Karpas-422 (cell line): ENCODE results near the gene GATA3. TPM values are rescaled to one million over a fixed set of nuclear protein-coding genes. Genes with fewer than 3 reads are reported as not detected.
"Not testable (repeated sequence)": the region's sequence is repeated elsewhere in the genome, so short reads cannot be mapped to it uniquely, and the experiment has no call there.

Experiments
- DNase-seq: peaks from one replicate; pipeline ENCODE4 v3.0.0-alpha.2; 2015
- H2AFZ ChIP-seq: fragments of 200-600 bp; sonication (generic); 2 replicates; pipeline ENCODE4 v1.6.1; 2014; ENCODE audit warnings: antibody characterized with exemption, low read length, mixed read lengths
- H3K27ac ChIP-seq: fragments of 200-600 bp; sonication (generic); 2 replicates; pipeline ENCODE4 v1.5.1; 2014; ENCODE audit warnings: mild to moderate bottlenecking, low read length, moderate library complexity
- H3K27me3 ChIP-seq: fragments of 200-600 bp; sonication (generic); 2 replicates; pipeline ENCODE4 v1.6.1; 2014; ENCODE audit warnings: low read length, mixed read lengths
- H3K36me3 ChIP-seq: fragments of 200-600 bp; sonication (generic); 2 replicates; pipeline ENCODE4 v1.6.1; 2014; ENCODE audit warnings: low read length, mixed read lengths; ENCODE audit not compliant: insufficient read depth
- H3K4me1 ChIP-seq: fragments of 200-600 bp; sonication (generic); 2 replicates; pipeline ENCODE4 v1.6.1; 2014; ENCODE audit warnings: mild to moderate bottlenecking, low read length, mixed read lengths
- H3K4me2 ChIP-seq: fragments of 200-600 bp; sonication (generic); 2 replicates; pipeline ENCODE4 v1.6.1; 2014; ENCODE audit warnings: low read length, low read depth, mild to moderate bottlenecking; ENCODE audit not compliant: poor library complexity, severe bottlenecking
- H3K4me3 ChIP-seq: fragments of 200-600 bp; sonication (generic); 2 replicates; pipeline ENCODE4 v1.5.1; 2014; ENCODE audit warnings: mild to moderate bottlenecking, antibody characterized with exemption, low read length, mixed read lengths
- H3K79me2 ChIP-seq: fragments of 200-600 bp; sonication (generic); 2 replicates; pipeline ENCODE4 v1.6.1; 2014; ENCODE audit warnings: mild to moderate bottlenecking, low read length, mixed read lengths
- H3K9ac ChIP-seq: fragments of 200-600 bp; sonication (generic); 2 replicates; pipeline ENCODE4 v1.6.0; 2014; ENCODE audit warnings: low read length
- H3K9me2 ChIP-seq: fragments of 200-600 bp; sonication (generic), shearing (Covaris generic); replicated peaks from 2 replicates; pipeline ENCODE4 v1.6.0; 2014; ENCODE audit warnings: mild to moderate bottlenecking, low read length, moderate library complexity; ENCODE audit not compliant: insufficient read depth
- H3K9me3 ChIP-seq: fragments of 300-700, 200-600 bp; sonication (generic); 2 replicates; pipeline ENCODE4 v1.6.1; 2014; ENCODE audit warnings: low read length, mixed read lengths
- H4K20me1 ChIP-seq: fragments of 200-600 bp; sonication (generic); 2 replicates; pipeline ENCODE4 v1.6.1; 2014; ENCODE audit warnings: mild to moderate bottlenecking, antibody characterized with exemption, low read length, low read depth; ENCODE audit not compliant: insufficient read depth
- total RNA-seq: library from RNA; depleted of rRNA; stranded (reverse); fragments of >200 nt; shearing (Covaris generic); gene quantifications from 2 replicates; pipeline ENCODE4 v1.2.3, GENCODE V29; 2014; ENCODE audit warnings: low replicate concordance

GATA3 gene
- total RNA-seq, 1 experiment from 2014 or later = not detected

DNA sequence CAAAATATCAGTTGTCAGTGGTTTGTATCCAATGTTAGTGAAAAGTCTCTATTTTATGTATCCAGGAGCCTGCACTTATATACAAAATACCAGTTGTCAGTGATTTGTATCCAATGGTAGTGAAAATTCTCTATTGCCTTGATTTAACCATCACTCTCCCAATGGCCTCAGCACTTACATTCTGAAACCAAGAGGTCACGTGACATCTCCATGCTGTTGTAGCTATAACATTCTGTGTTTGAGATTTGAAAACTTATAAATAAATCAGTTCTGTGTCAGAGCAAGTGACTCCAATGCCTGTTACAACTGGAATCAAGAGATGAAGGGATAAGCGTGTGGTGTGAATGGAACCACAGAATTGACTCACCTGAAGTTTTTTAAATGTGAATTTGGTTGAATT is 30.6 kb upstream of the GATA3 start:
- Histone ChIP-seq H3K79me2 (no peaks in the 10 kb centered on the region), H3K4me1 (no peaks in the 10 kb centered on the region), H3K9ac (no peak overlapping the region), H3K36me3 (no peaks in the 10 kb centered on the region), H2AFZ (no peak overlapping the region), H4K20me1 (no peaks in the 10 kb centered on the region), H3K4me2 (no peak overlapping the region), H3K9me2 (no peaks in the 10 kb centered on the region), H3K27me3 (no peaks in the 10 kb centered on the region), H3K27ac (no peak overlapping the region), H3K9me3 (no peaks in the 10 kb centered on the region), H3K4me3 (no peak overlapping the region)
- DNase-seq = no peak

GRCh38 chr10:8026349-8027259 is 27.9 kb upstream of the GATA3 start:
- DNase-seq = no peak
- Histone ChIP-seq H3K27me3 (no peaks in the 10 kb centered on the region), H3K36me3 (no peaks in the 10 kb centered on the region), H3K4me2 (no peak overlapping the region), H3K27ac (no peak overlapping the region), H3K9ac (no peak overlapping the region), H3K4me1 (no peaks in the 10 kb centered on the region), H3K9me2 (no peaks in the 10 kb centered on the region), H3K4me3 (no peak overlapping the region), H4K20me1 (no peaks in the 10 kb centered on the region), H2AFZ (no peak overlapping the region), H3K79me2 (no peaks in the 10 kb centered on the region), H3K9me3 (no peaks in the 10 kb centered on the region)

DNA sequence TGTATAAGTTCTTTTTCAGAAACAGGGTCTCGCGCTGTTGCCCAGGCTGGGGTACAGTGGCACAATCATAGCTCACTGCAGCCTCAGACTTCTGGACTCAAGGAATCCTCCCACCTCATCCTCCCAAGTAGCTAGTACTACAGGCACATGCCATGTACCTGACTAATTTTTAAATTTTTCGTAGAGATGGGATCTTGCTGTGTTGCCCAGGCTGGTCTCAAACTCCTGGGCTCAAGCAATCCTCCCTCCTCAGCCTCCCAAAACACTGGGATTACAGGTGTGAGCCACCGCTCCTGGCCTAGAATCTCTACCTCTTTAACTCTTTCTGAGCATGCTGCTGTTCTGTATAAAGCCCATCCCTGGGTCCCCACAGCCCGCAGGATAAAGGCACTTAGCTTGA is 23.3 kb upstream of the GATA3 start:
- H3K9me3 ChIP-seq, H2AFZ ChIP-seq, H3K27ac ChIP-seq, H3K4me2 ChIP-seq, H3K79me2 ChIP-seq, H3K4me1 ChIP-seq, H3K9ac ChIP-seq, H3K27me3 ChIP-seq, H3K9me2 ChIP-seq, DNase-seq, H4K20me1 ChIP-seq, H3K36me3 ChIP-seq, H3K4me3 ChIP-seq: not testable (repeated sequence)

GRCh38 chr10:8032558-8032957 is 21.9 kb upstream of the GATA3 start:
- Histone ChIP-seq H3K9me2 (no peaks in the 10 kb centered on the region), H2AFZ (no peak overlapping the region), H3K4me1 (no peaks in the 10 kb centered on the region), H3K27me3 (no peaks in the 10 kb centered on the region), H3K27ac (no peak overlapping the region), H3K4me2 (no peak overlapping the region), H3K9me3 (no peaks in the 10 kb centered on the region), H3K36me3 (no peaks in the 10 kb centered on the region), H3K4me3 (no peak overlapping the region), H4K20me1 (no peaks in the 10 kb centered on the region), H3K79me2 (no peaks in the 10 kb centered on the region), H3K9ac (no peak overlapping the region)
- DNase-seq = no peak

DNA sequence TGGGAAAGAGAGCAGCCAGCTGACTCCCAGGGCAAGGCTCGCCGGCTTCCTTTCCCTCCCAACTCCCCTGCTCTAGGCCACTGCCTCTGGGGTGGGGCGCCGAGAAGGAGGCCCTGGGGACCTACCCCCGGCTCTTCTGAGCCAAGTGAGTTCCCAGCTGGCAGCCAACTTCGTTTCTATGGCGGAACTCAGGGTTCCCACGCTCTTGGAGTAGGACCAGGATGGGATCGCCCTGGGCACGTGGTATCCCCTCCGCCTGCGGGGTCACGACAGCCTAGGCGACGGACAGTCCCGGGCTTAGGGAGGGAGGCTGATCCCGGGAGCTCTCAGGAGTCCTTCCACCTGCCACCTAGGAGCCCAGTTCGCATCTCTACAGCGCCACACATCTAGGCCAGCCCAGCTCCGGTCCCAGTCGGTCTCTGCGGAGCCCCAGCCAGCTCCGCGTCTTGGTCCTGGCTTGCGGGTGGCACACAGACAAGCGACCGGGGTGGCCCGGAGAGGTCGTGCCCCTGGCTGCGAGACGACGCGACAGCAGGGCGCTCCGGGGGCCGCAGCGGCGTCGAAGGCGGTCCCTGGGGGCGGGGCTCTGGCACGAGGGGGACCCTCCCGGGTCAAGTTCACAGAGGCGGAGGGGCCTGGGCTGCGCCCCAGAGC is 20.5 kb upstream of the GATA3 start:
- no peak for DNase-seq
- no peaks in the 10 kb centered on the region for H3K27me3 ChIP-seq

DNA sequence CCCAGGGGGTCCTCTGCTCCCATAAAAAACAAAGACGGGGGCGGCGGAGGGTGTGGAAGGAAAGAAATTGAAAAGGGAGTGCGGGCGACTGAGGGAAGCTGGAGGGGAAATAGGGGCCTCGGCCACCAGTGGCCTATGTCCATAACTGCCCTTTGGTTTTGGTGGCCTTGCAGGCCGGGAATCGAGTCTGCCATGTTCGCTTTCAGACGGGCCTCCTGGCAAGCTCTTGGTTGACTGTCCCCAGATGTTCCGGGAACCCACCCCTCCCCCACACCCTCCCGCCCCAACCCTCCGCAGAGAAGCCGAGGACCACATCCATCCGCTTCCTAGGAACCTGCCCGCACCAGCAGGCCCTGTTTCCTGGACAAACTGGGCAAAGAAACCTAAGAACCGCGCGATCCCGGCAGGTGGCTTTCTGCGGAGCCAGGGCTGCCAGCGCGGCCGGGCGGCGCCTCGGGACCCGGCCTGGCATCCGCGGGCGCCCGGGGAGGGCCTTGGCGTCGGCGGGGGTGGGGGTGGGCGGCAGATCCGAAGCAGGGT is 20.0 kb upstream of the GATA3 start:
- no peak for DNase-seq
- H3K9ac ChIP-seq = no peak overlapping the region

More for the DNA sequence above, 20.5 kb upstream of the GATA3 start:
- no peaks in the 10 kb centered on the region for H4K20me1 ChIP-seq
- no peak overlapping the region for H2AFZ ChIP-seq
- no peak overlapping the region for H3K4me3 ChIP-seq
- H3K9me2 ChIP-seq = no peaks in the 10 kb centered on the region
- no peaks in the 10 kb centered on the region for H3K9me3 ChIP-seq
- H3K36me3 ChIP-seq = no peaks in the 10 kb centered on the region
- no peak overlapping the region for H3K27ac ChIP-seq
- H3K4me1 ChIP-seq = no peaks in the 10 kb centered on the region
- H3K79me2 ChIP-seq = no peaks in the 10 kb centered on the region
- no peak overlapping the region for H3K9ac ChIP-seq
- H3K4me2 ChIP-seq = no peak overlapping the region

DNA sequence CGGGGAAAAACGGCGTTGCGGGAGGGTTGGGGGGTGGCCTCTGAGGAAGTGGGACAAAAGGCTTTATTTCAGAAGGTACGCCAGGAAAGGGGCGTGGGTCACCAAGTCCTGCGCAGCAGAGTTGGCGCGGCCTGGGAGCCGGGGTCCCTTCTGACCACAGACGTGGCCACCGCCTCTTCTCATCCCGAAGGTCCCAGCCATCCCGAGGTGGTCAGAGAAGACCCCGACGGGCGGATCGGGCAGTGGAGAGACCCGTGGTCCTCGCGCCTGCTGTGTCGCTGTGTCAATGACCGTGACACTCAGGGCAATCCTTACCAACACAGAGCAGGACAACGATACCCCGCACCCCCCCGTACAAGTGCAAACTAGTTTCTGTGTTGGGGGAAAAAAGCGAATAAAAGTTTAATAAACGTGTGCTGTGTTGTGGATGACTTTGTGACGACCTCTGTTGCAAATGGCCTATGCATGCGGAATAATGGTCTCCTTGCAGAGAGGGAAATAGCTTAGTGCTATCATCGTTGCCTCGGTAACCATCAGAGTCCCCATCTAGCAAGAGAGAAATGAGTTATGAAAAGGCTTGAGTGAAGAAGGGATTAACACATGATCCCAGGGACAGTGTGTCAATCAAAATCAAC is 19.4 kb upstream of the GATA3 start:
- Histone ChIP-seq H3K9me2 (no peaks in the 10 kb centered on the region), H3K4me2 (no peak overlapping the region), H3K36me3 (no peaks in the 10 kb centered on the region), H3K9ac (no peak overlapping the region), H3K27me3 (no peaks in the 10 kb centered on the region), H3K79me2 (no peaks in the 10 kb centered on the region), H3K27ac (no peak overlapping the region), H4K20me1 (no peaks in the 10 kb centered on the region), H3K4me3 (no peak overlapping the region), H3K9me3 (no peaks in the 10 kb centered on the region), H2AFZ (no peak overlapping the region), H3K4me1 (no peaks in the 10 kb centered on the region)
- no peak for DNase-seq

More for the DNA sequence above, 20.0 kb upstream of the GATA3 start:
- Histone ChIP-seq H3K79me2 (no peaks in the 10 kb centered on the region), H3K27me3 (no peaks in the 10 kb centered on the region), H2AFZ (no peak overlapping the region), H3K27ac (no peak overlapping the region), H3K4me3 (no peak overlapping the region), H4K20me1 (no peaks in the 10 kb centered on the region), H3K36me3 (no peaks in the 10 kb centered on the region), H3K9me2 (no peaks in the 10 kb centered on the region), H3K9me3 (no peaks in the 10 kb centered on the region), H3K4me1 (no peaks in the 10 kb centered on the region), H3K4me2 (no peak overlapping the region)
